ENCODE data around the gene NCAM1.

The NCAM1 gene

GRCh38 chr11:113286009-113286408, 324.8 kb downstream of the NCAM1 start:
- CTCF ChIA-PET: no interaction called here
- TF ChIP-seq CTBP1 (IDR thresholded peaks at IDR 0.05; ENCODE audit: borderline replicate concordance) (no peak), FOXM1 (IDR thresholded peaks at IDR 0.05; ENCODE audit: borderline replicate concordance) (no peak), LEF1 (IDR thresholded peaks at IDR 0.05; ENCODE audit: borderline replicate concordance) (no peak), SUZ12 (IDR thresholded peaks at IDR 0.05) (no peak), FOXK2 (IDR thresholded peaks at IDR 0.05) (no peak), ELF4 (IDR thresholded peaks at IDR 0.05) (no peak), FOXA1 (IDR thresholded peaks at IDR 0.05) (no peak), ZNF384 (IDR thresholded peaks at IDR 0.05) (no peak), BHLHE40 (IDR thresholded peaks at IDR 0.05; ENCODE audit: borderline replicate concordance) (no peak), SP1 (IDR thresholded peaks at IDR 0.05) (no peak), ARNT (IDR thresholded peaks at IDR 0.05) (no peak), HDGF (IDR thresholded peaks at IDR 0.05; ENCODE audit: borderline replicate concordance) (no peak), NFRKB (IDR thresholded peaks at IDR 0.05) (no peak), TARDBP (IDR thresholded peaks at IDR 0.05) (no peak), L3MBTL2 (conservative IDR thresholded peaks at IDR 0.05) (no peak)
- TF ChIP-seq, protein P1, sequence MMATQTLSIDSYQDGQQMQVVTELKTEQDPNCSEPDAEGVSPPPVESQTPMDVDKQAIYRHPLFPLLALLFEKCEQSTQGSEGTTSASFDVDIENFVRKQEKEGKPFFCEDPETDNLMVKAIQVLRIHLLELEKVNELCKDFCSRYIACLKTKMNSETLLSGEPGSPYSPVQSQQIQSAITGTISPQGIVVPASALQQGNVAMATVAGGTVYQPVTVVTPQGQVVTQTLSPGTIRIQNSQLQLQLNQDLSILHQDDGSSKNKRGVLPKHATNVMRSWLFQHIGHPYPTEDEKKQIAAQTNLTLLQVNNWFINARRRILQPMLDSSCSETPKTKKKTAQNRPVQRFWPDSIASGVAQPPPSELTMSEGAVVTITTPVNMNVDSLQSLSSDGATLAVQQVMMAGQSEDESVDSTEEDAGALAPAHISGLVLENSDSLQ (IDR thresholded peaks at IDR 0.05): no peak
- DNase-seq (ENCODE audit: extremely low spot score): no peak
- POLR2A ChIA-PET: no interaction called here

DNA sequence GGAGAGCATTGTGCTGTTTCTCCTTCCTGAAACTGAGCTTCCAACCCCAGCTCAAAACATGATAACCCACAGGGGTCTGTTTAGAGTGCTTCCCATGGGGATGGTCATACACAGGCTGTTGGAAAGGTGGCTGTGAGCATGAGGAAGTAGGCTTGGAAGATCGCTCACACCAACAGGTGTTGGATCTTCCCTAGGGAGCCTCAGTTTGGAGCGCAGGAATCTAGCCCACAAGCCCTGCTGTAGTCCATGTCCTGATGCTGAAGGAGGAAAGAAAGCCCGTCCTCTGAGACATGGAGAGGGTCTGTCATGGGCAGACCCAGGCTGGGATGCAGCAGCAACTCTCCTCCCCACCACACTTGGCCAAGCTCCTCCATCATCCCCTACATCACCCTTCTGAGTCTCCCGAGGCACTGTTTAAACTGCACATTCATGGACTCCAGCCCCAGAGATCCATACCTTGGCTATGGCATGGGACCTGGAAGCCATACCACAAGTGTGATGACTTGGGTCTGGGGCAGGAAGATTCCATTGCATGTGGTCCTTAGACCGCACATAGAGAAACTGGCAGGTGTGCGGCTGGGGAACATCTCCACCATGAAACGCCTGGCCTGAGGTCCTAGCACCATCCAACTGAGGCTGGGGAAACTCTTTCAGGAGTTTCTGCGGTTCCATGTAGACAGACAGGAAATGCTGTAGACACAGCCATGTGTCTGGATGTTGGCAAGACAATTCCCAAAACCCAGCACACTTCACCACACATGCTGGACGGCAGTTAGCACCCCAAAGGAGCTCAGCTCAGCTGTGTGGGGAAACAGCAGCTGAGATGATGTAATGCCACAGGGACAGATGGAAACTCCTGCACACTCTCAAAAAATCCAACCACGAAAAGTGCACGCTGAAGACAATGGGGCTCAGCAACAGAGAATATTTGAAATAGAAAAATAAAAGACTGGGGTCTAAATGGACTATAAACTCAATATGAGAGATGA, 325.6 kb downstream of the NCAM1 start:
- TF ChIP-seq ZNF384 (IDR thresholded peaks at IDR 0.05) (no peak), ELF4 (IDR thresholded peaks at IDR 0.05) (no peak), SUZ12 (IDR thresholded peaks at IDR 0.05) (no peak), LEF1 (IDR thresholded peaks at IDR 0.05; ENCODE audit: borderline replicate concordance) (no peak), NFRKB (IDR thresholded peaks at IDR 0.05) (no peak)
- TF ChIP-seq, protein P1 (IDR thresholded peaks at IDR 0.05): no peak
- CTCF ChIA-PET: no interaction called here
- POLR2A ChIA-PET: no interaction called here
- no peak for DNase-seq (ENCODE audit: extremely low spot score)

DNA sequence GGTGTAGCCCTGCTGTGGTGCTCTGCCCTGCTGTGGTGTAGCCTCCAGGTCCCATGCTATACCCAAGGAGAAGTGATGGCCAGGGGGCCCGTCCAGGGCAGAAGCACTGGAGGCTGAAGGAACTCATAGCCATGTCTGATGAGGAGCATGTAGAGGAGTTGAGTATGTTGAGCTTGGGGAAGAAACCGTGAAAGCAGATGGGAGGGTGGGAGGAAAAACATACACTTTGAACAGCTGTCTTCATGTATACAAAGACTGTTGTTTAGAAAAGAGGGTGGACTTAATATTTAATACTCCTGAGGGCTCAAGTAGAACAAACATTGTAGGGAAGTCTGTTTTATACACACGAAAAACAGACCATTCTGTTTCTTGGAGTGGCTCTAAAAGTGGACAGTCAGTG, 326.6 kb downstream of the NCAM1 start:
- CTCF ChIA-PET: no interaction called here

DNA sequence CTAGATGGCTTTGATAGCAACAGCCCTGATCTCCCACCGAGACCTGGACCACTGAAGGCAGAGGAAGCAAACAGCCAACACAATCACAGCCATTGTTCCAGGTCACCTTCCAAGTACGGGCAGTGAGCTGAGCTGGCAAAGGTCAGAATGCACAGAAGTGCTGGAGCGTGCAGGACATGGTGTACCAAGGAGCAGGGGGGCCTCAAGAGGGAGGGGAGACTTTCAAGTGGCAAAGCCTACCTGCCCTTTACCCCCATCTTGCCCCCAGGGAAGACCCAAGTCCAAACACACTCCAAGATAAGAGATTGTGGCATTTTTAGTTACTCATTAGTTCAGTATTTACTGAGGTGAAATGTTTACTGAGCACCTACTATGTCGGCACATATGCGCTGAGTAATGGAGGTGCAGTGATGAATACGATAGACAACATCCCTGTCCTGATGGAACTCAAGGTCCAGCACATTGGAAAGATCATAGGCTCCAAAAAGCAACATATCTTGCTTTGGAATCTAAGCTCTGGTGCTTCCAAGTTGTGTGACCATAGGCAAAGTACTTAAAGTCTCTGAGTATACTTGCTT, 327.2 kb downstream of the NCAM1 start:
- POLR2A ChIA-PET: no interaction called here
- TF ChIP-seq FOXA1 (IDR thresholded peaks at IDR 0.05): no peak
- no peak for TF ChIP-seq ELF4 (IDR thresholded peaks at IDR 0.05)
- TF ChIP-seq, protein P1 (IDR thresholded peaks at IDR 0.05): no peak
- TF ChIP-seq NFRKB (IDR thresholded peaks at IDR 0.05): no peak
- no peak for TF ChIP-seq LEF1 (IDR thresholded peaks at IDR 0.05; ENCODE audit: borderline replicate concordance)
- no peak for TF ChIP-seq ZNF384 (IDR thresholded peaks at IDR 0.05)
- no peak for TF ChIP-seq HDGF (IDR thresholded peaks at IDR 0.05; ENCODE audit: borderline replicate concordance)
- TF ChIP-seq TARDBP (IDR thresholded peaks at IDR 0.05): no peak
- no peak for TF ChIP-seq FOXM1 (IDR thresholded peaks at IDR 0.05; ENCODE audit: borderline replicate concordance)
- TF ChIP-seq SP1 (IDR thresholded peaks at IDR 0.05): no peak
- no peak for TF ChIP-seq BHLHE40 (IDR thresholded peaks at IDR 0.05; ENCODE audit: borderline replicate concordance)
- TF ChIP-seq FOXK2 (IDR thresholded peaks at IDR 0.05): no peak
- no peak for TF ChIP-seq SUZ12 (IDR thresholded peaks at IDR 0.05)
- no peak for TF ChIP-seq L3MBTL2 (conservative IDR thresholded peaks at IDR 0.05)
- no peak for TF ChIP-seq ARNT (IDR thresholded peaks at IDR 0.05)
- TF ChIP-seq CTBP1 (IDR thresholded peaks at IDR 0.05; ENCODE audit: borderline replicate concordance): no peak
- no peak for DNase-seq (ENCODE audit: extremely low spot score)
- CTCF ChIA-PET: interaction anchor here (0.7 to 2.1 kb wide), 3 partner anchors 174 to 724 kb away, joined by 3 to 21 read pairs (median 4); no protein-coding TSS in a partner anchor

More for the DNA sequence above, 326.6 kb downstream of the NCAM1 start:
- POLR2A ChIA-PET: no interaction called here
- TF ChIP-seq LEF1 (IDR thresholded peaks at IDR 0.05; ENCODE audit: borderline replicate concordance): no peak
- TF ChIP-seq ELF4 (IDR thresholded peaks at IDR 0.05): no peak
- no peak for TF ChIP-seq NFRKB (IDR thresholded peaks at IDR 0.05)
- TF ChIP-seq BHLHE40 (IDR thresholded peaks at IDR 0.05; ENCODE audit: borderline replicate concordance): no peak
- TF ChIP-seq FOXA1 (IDR thresholded peaks at IDR 0.05): no peak
- no peak for TF ChIP-seq FOXM1 (IDR thresholded peaks at IDR 0.05; ENCODE audit: borderline replicate concordance)
- no peak for TF ChIP-seq FOXK2 (IDR thresholded peaks at IDR 0.05)
- no peak for TF ChIP-seq ARNT (IDR thresholded peaks at IDR 0.05)
- no peak for TF ChIP-seq SP1 (IDR thresholded peaks at IDR 0.05)
- TF ChIP-seq ZNF384 (IDR thresholded peaks at IDR 0.05): no peak
- DNase-seq (ENCODE audit: extremely low spot score): no peak

DNA sequence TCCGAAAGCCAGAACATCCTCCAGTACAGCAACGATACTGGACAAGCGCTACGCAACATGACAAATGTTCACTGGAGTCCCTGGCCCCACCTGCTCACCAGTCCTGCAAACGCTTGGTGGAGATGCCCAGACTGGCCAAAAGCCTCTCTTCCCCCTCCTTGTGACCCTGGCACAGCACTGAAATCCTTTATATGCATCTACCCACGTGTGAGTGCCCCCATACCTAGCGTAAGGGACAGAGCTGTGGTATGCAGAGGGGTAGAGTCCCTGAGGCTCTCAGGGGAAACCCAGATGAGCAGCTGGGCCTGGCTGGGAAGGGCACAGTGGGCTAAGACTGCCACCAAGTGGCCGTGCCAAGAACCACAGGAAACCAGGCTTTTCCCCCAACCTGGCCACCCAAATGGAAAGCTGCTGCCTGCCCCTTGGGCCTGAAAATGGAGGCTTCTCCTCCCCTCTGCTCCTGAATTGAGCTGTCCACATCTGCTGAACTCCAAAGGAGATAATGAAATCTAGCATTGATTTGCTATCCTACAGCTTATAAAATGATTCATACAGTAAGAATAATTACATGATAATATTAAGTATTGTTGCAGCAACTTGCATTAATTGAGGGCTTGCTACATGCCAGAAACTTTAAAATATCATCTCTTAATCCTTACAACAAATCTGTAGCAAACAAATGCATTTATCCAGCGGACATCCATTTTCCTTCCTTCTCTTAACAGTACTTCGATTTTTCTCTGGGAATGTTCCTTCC, 328.4 kb downstream of the NCAM1 start:
- CTCF ChIA-PET: interaction anchor here (0.6 to 2.1 kb wide), 13 partner anchors 9 to 1003 kb away, joined by 3 to 21 read pairs (median 3); no protein-coding TSS in a partner anchor
- POLR2A ChIA-PET: no interaction called here
- TF ChIP-seq FOXA1 (IDR thresholded peaks at IDR 0.05): no peak
- DNase-seq (ENCODE audit: extremely low spot score): peak; percentile 79
